HCT116 (cell line): ENCODE measurements around the gene SKP2.

Source experiments
- ELF1 ChIP-seq: IDR thresholded peaks from 2 replicates; pipeline ENCODE4 v1.6.1; 2012; ENCODE audit warnings: low read depth, borderline replicate concordance
- FOSL1 ChIP-seq: IDR thresholded peaks from 2 replicates; pipeline ENCODE4 v1.6.1; 2012; ENCODE audit warnings: low read depth
- JUND ChIP-seq: IDR thresholded peaks from 2 replicates; pipeline ENCODE4 v1.6.1; 2012
- POLR2A ChIP-seq: IDR thresholded peaks from 2 replicates; pipeline ENCODE4 v1.7.0; 2011; ENCODE audit warnings: borderline replicate concordance; ENCODE audit not compliant: insufficient read depth, insufficient read length; ENCODE audit errors: extremely low read depth
- POLR2AphosphoS5 ChIP-seq: IDR thresholded peaks from 2 replicates; pipeline ENCODE4 v1.6.1; 2011; ENCODE audit warnings: mild to moderate bottlenecking, low read depth, low read length, moderate library complexity
- RAD21 ChIP-seq: IDR thresholded peaks from 2 replicates; pipeline ENCODE4 v1.6.1; 2012; ENCODE audit warnings: low read depth, mild to moderate bottlenecking
- SRF ChIP-seq: IDR thresholded peaks from 2 replicates; pipeline ENCODE4 v1.6.1; 2012; ENCODE audit warnings: low read depth
- TF ChIP-seq, protein P1 (sequence below): IDR thresholded peaks from 2 replicates; pipeline ENCODE4 v1.6.1; 2012
- TF ChIP-seq, protein P2 (sequence below), 3 experiments: fragments of 200-600 bp in 1 of 3; sonication (generic) in 1 of 3; IDR thresholded peaks in 2 of 3; conservative IDR thresholded peaks in 1 of 3; 2 replicates each; pipeline ENCODE4 v1.5.1; 2012 to 2017; ENCODE audit warnings: low read depth in 2 of 3, low read length in 2 of 3, antibody characterized with exemption in 1 of 3, borderline replicate concordance in 1 of 3, control low read depth in 1 of 3, mild to moderate bottlenecking in 1 of 3, mixed read lengths in 1 of 3, mixed run types in 1 of 3, moderate library complexity in 1 of 3; ENCODE audit not compliant: insufficient read depth in 1 of 3

DNA sequence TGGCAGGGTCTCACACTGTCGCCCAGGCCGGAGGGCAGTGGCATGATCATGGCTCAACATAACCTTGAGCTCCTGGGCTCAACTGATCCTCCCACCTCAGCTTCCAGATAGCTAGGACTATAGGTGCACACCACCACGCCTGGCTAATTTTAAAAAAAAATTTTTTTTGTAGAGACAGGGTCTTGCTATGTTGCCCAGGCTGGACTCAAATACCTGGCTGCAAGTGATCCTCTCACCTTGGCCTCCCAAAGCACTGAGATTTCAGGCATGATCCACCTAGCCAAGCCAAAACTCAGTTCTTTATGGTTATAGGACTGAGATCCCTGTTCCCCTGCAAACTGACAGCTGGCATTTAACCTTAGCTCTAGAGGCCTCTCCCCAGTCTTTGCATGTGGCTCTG, 5.5 kb upstream of the SKP2 start:
- TF ChIP-seq, protein P1, sequence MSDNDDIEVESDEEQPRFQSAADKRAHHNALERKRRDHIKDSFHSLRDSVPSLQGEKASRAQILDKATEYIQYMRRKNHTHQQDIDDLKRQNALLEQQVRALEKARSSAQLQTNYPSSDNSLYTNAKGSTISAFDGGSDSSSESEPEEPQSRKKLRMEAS: no peak
- no peak for TF ChIP-seq FOSL1
- TF ChIP-seq, protein P2, sequence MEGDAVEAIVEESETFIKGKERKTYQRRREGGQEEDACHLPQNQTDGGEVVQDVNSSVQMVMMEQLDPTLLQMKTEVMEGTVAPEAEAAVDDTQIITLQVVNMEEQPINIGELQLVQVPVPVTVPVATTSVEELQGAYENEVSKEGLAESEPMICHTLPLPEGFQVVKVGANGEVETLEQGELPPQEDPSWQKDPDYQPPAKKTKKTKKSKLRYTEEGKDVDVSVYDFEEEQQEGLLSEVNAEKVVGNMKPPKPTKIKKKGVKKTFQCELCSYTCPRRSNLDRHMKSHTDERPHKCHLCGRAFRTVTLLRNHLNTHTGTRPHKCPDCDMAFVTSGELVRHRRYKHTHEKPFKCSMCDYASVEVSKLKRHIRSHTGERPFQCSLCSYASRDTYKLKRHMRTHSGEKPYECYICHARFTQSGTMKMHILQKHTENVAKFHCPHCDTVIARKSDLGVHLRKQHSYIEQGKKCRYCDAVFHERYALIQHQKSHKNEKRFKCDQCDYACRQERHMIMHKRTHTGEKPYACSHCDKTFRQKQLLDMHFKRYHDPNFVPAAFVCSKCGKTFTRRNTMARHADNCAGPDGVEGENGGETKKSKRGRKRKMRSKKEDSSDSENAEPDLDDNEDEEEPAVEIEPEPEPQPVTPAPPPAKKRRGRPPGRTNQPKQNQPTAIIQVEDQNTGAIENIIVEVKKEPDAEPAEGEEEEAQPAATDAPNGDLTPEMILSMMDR (IDR thresholded peaks at IDR 0.05 in 2 of 3, conservative IDR thresholded peaks at IDR 0.05 in 1 of 3; ENCODE audit: borderline replicate concordance in 1 of 3, insufficient read depth in 1 of 3, low read depth in 2 of 3, low read length in 2 of 3): no peak
- TF ChIP-seq ELF1: no peak
- TF ChIP-seq SRF: no peak
- no peak for TF ChIP-seq POLR2AphosphoS5
- no peak for TF ChIP-seq JUND
- no peak for TF ChIP-seq RAD21
- TF ChIP-seq POLR2A: no peak
